ENCODE data around the gene ESPL1. TPM values are rescaled to one million over a fixed set of nuclear protein-coding genes. Genes with fewer than 3 reads are reported as not detected.

Gene ESPL1
- total and polyA plus RNA-seq, 4 donors = 2.8 to 19.3 (median 3.7) TPM

DNA sequence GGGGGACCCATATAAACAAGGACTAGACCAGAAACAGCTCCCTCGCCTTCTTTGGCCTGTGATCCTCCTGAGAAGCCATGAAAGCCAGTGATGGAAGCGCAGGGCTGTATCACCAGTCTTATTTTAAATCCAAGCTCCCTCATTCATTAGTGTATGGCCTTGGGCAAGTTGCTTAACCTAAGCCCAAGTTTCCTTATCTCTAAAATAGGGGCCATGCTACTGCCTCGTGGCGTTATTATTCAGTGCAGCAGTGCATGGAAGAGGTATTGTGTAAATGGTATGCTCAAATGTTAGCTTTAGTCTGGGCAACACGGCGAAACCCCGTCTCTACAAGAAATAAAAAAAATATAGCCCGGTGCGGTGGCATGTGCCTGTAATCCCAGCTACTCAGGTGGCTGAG, 9.9 kb downstream of the ESPL1 start:
- Histone ChIP-seq H3K9me3 (ENCODE audit: control insufficient read depth in 4 of 4, low read length in 3 of 4) (no peaks in the 10 kb centered on the region), H3K9ac (ENCODE audit: low read depth in 1 of 2, low read length in 2 of 2) (no peak overlapping the region), H3K27me3 (ENCODE audit: control insufficient read depth in 4 of 4, insufficient read depth in 4 of 4, low read length in 3 of 4) (no peaks in the 10 kb centered on the region), H3K4me1 (ENCODE audit: control insufficient read depth in 4 of 4, insufficient read depth in 4 of 4, low read length in 3 of 4) (peaks cover 4 to 12% (median 11%) of the 10 kb centered on the region in 4 donors), H3K36me3 (ENCODE audit: control insufficient read depth in 4 of 4, insufficient read depth in 3 of 4, low read depth in 1 of 4, low read length in 3 of 4) (peaks cover 0 to 3% (median 0%) of the 10 kb centered on the region in 4 donors), H3K27ac (ENCODE audit: low read depth in 1 of 2, low read length in 2 of 2) (no peak overlapping the region), H3K4me3 (ENCODE audit: low read depth in 1 of 3, low read length in 3 of 3) (no peak overlapping the region)
- 91% methylated on average over 9 of the region's 9 CpGs for WGBS
- DNase-seq (ENCODE audit: low spot score) = no peak
- no peak for TF ChIP-seq HNF4G (IDR thresholded peaks at IDR 0.05)
- no peak for TF ChIP-seq TAF1 (conservative IDR thresholded peaks at IDR 0.05)
- TF ChIP-seq, protein P1, sequence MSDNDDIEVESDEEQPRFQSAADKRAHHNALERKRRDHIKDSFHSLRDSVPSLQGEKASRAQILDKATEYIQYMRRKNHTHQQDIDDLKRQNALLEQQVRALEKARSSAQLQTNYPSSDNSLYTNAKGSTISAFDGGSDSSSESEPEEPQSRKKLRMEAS (IDR thresholded peaks at IDR 0.05) = no peak
- TF ChIP-seq, protein P2, sequence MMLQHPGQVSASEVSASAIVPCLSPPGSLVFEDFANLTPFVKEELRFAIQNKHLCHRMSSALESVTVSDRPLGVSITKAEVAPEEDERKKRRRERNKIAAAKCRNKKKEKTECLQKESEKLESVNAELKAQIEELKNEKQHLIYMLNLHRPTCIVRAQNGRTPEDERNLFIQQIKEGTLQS (IDR thresholded peaks at IDR 0.05) = no peak
- no peak for TF ChIP-seq JUND (IDR thresholded peaks at IDR 0.05)
- TF ChIP-seq, protein P3, sequence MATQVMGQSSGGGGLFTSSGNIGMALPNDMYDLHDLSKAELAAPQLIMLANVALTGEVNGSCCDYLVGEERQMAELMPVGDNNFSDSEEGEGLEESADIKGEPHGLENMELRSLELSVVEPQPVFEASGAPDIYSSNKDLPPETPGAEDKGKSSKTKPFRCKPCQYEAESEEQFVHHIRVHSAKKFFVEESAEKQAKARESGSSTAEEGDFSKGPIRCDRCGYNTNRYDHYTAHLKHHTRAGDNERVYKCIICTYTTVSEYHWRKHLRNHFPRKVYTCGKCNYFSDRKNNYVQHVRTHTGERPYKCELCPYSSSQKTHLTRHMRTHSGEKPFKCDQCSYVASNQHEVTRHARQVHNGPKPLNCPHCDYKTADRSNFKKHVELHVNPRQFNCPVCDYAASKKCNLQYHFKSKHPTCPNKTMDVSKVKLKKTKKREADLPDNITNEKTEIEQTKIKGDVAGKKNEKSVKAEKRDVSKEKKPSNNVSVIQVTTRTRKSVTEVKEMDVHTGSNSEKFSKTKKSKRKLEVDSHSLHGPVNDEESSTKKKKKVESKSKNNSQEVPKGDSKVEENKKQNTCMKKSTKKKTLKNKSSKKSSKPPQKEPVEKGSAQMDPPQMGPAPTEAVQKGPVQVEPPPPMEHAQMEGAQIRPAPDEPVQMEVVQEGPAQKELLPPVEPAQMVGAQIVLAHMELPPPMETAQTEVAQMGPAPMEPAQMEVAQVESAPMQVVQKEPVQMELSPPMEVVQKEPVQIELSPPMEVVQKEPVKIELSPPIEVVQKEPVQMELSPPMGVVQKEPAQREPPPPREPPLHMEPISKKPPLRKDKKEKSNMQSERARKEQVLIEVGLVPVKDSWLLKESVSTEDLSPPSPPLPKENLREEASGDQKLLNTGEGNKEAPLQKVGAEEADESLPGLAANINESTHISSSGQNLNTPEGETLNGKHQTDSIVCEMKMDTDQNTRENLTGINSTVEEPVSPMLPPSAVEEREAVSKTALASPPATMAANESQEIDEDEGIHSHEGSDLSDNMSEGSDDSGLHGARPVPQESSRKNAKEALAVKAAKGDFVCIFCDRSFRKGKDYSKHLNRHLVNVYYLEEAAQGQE (IDR thresholded peaks at IDR 0.05) = no peak
- no peak for TF ChIP-seq EGR1 (IDR thresholded peaks at IDR 0.05; ENCODE audit: low read depth in 2 of 2)

DNA sequence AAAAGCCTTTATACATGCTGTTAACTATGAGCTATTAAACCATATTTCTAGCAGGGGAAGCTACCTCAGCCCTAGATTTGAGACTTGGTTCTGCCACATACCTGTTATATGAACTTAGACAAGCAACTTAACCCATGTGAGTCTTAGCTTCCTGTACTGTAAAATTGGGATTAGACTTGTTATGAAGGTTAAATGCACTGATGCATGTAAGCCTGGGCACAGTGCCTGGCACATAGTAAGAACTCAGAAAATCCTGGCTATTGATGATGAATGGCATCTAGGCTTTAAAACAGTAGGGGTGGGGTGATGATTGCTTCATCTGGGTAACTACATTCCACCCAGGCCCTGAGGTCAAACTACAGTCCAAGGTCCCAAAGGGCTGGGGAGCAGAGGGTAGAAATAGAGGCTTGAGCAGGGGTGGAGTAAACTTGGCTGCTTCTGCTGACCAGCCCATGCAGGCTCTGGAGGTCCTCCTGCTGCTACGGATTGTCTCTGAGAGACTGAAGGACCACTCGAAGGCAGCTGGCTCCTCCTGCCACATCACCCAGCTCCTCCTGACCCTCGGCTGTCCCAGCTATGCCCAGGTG, 11.3 kb downstream of the ESPL1 start:
- Histone ChIP-seq H3K9me3 (ENCODE audit: control insufficient read depth in 4 of 4, low read length in 3 of 4) (no peaks in the 10 kb centered on the region), H3K4me3 (ENCODE audit: low read depth in 1 of 3, low read length in 3 of 3) (peak overlapping the region in 1 of 3 donors; percentile 27), H3K27ac (ENCODE audit: low read depth in 1 of 2, low read length in 2 of 2) (peak overlapping the region in 1 of 2 donors; percentile 37), H3K27me3 (ENCODE audit: control insufficient read depth in 4 of 4, insufficient read depth in 4 of 4, low read length in 3 of 4) (no peaks in the 10 kb centered on the region), H3K4me1 (ENCODE audit: control insufficient read depth in 4 of 4, insufficient read depth in 4 of 4, low read length in 3 of 4) (peaks cover 4 to 12% (median 11%) of the 10 kb centered on the region in 4 donors), H3K36me3 (ENCODE audit: control insufficient read depth in 4 of 4, insufficient read depth in 3 of 4, low read depth in 1 of 4, low read length in 3 of 4) (peaks cover 0 to 3% (median 1%) of the 10 kb centered on the region in 4 donors), H3K9ac (ENCODE audit: low read depth in 1 of 2, low read length in 2 of 2) (no peak overlapping the region)
- no peak for DNase-seq (ENCODE audit: low spot score)
- TF ChIP-seq YY1 (IDR thresholded peaks at IDR 0.05) (no peak), GABPA (IDR thresholded peaks at IDR 0.05 in 1 of 2, conservative IDR thresholded peaks at IDR 0.05 in 1 of 2) (no peak), HNF4A (conservative IDR thresholded peaks at IDR 0.05) (peak; percentile 96 to 99), RAD21 (IDR thresholded peaks at IDR 0.05) (peak in 1 of 2 donors; percentile 32), HNF4G (IDR thresholded peaks at IDR 0.05) (peak; percentile 95), FOXA1 (IDR thresholded peaks at IDR 0.05) (no peak), NR2F2 (IDR thresholded peaks at IDR 0.05) (peak; percentile 93), RXRA (IDR thresholded peaks at IDR 0.05) (peak; percentile 79 to 89), SP1 (IDR thresholded peaks at IDR 0.05) (peak; percentile 76), FOXA2 (IDR thresholded peaks at IDR 0.05) (no peak), EGR1 (IDR thresholded peaks at IDR 0.05; ENCODE audit: low read depth in 2 of 2) (no peak)
- TF ChIP-seq, protein P3 (IDR thresholded peaks at IDR 0.05) = no peak
- TF ChIP-seq, protein P4, sequence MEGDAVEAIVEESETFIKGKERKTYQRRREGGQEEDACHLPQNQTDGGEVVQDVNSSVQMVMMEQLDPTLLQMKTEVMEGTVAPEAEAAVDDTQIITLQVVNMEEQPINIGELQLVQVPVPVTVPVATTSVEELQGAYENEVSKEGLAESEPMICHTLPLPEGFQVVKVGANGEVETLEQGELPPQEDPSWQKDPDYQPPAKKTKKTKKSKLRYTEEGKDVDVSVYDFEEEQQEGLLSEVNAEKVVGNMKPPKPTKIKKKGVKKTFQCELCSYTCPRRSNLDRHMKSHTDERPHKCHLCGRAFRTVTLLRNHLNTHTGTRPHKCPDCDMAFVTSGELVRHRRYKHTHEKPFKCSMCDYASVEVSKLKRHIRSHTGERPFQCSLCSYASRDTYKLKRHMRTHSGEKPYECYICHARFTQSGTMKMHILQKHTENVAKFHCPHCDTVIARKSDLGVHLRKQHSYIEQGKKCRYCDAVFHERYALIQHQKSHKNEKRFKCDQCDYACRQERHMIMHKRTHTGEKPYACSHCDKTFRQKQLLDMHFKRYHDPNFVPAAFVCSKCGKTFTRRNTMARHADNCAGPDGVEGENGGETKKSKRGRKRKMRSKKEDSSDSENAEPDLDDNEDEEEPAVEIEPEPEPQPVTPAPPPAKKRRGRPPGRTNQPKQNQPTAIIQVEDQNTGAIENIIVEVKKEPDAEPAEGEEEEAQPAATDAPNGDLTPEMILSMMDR (IDR thresholded peaks at IDR 0.05; ENCODE audit: low read depth, low read length, missing input control) = no peak
- 51% methylated on average over 3 of the region's 3 CpGs for WGBS
